Hepatocyte (in vitro differentiated cells): ENCODE measurements around the gene GPER1.

Experiments used
- EZH2 ChIP-seq: fragments of 200-600 bp; sonication (generic); IDR thresholded peaks from 2 replicates; pipeline ENCODE4 v1.6.1; 2016; ENCODE audit warnings: antibody characterized with exemption, mild to moderate bottlenecking, borderline replicate concordance
- EZH2phosphoT487 ChIP-seq: fragments of 200-600 bp; sonication (generic); IDR thresholded peaks from one replicate; pipeline ENCODE4 v1.6.1; 2018; ENCODE audit warnings: antibody characterized with exemption, mild to moderate bottlenecking, low read depth, moderate library complexity; ENCODE audit not compliant: unreplicated experiment, severe bottlenecking
- TF ChIP-seq, protein P1 (sequence below): fragments of 200-600 bp; sonication (generic); IDR thresholded peaks from 2 replicates; pipeline ENCODE4 v1.5.1; 2016; ENCODE audit warnings: antibody characterized with exemption, mild to moderate bottlenecking; ENCODE audit not compliant: poor library complexity

DNA sequence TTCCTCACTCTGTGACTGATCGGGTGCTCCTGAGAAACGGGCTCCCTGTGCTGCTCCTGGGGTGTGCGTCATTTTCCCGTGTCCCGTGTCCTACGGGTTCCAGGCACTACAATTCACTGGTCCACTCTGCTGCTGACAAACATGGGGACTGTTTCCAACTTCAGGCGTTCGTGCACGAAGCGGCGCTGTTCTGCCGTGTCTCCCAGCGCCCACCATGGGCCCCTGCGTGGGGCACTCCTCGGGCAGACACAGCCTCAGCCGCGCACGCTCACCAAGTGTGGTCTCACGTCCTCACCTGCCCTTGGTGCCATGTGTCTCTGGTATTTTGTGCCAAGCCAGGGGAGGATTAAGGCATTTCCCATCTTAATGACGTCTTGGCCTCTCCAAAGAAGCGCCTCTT lies 24.6 kb upstream of the GPER1 start:
- TF ChIP-seq, protein P1, sequence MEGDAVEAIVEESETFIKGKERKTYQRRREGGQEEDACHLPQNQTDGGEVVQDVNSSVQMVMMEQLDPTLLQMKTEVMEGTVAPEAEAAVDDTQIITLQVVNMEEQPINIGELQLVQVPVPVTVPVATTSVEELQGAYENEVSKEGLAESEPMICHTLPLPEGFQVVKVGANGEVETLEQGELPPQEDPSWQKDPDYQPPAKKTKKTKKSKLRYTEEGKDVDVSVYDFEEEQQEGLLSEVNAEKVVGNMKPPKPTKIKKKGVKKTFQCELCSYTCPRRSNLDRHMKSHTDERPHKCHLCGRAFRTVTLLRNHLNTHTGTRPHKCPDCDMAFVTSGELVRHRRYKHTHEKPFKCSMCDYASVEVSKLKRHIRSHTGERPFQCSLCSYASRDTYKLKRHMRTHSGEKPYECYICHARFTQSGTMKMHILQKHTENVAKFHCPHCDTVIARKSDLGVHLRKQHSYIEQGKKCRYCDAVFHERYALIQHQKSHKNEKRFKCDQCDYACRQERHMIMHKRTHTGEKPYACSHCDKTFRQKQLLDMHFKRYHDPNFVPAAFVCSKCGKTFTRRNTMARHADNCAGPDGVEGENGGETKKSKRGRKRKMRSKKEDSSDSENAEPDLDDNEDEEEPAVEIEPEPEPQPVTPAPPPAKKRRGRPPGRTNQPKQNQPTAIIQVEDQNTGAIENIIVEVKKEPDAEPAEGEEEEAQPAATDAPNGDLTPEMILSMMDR, result no peak
- TF ChIP-seq EZH2phosphoT487, result no peak
- TF ChIP-seq EZH2, result no peak
